GM21717 (cell line): Measurements from ENCODE around the gene ZNF670.
"Not testable (repeated sequence)": the region's sequence is repeated elsewhere in the genome, so short reads cannot be mapped to it uniquely, and the experiment has no call there.

ENCODE experiments used
- ATAC-seq: cut with Tn5 transposase; IDR thresholded peaks from one replicate; pipeline ENCODE4 v1.9.1; 2021; ENCODE audit warnings: mild to moderate bottlenecking, moderate library complexity; ENCODE audit not compliant: unreplicated experiment

ZNF670 gene

GRCh38 chr1:247047702-247048101, 30.9 kb downstream of the ZNF670 start:
- ATAC-seq, result no peak

GRCh38 chr1:247047260-247047659, 31.4 kb downstream of the ZNF670 start:
- ATAC-seq, result no peak

GRCh38 chr1:247043406-247043805, 35.2 kb downstream of the ZNF670 start:
- no peak for ATAC-seq

GRCh38 chr1:247037511-247038320, 40.9 kb downstream of the ZNF670 start:
- no peak for ATAC-seq

- not testable (repeated sequence) for ATAC-seq
Measured at GRCh38 chr1:247032306-247032705, 46.3 kb downstream of the ZNF670 start.
